Esophagus (tissue), 2 donors: ENCODE results near the gene ACTL6A. TPM values are rescaled to one million over a fixed set of nuclear protein-coding genes. Genes with fewer than 3 reads are reported as not detected.
"Not testable (repeated sequence)": the region's sequence is repeated elsewhere in the genome, so short reads cannot be mapped to it uniquely, and the experiment has no call there.

ENCODE experiments used
- H3K27ac ChIP-seq, 2 donors: one replicate each; pipeline ENCODE4 v1.5.1; 2013; ENCODE audit warnings: low read depth in 2 of 2, mild to moderate bottlenecking in 2 of 2, inconsistent platforms in 1 of 2, low read length in 1 of 2, moderate library complexity in 1 of 2
- H3K27me3 ChIP-seq, 2 donors: one replicate each; pipeline ENCODE4 v1.6.1; 2013; ENCODE audit warnings: low read length in 2 of 2, control low read depth in 1 of 2, mild to moderate bottlenecking in 1 of 2; ENCODE audit not compliant: insufficient read depth in 2 of 2, control insufficient read depth in 1 of 2
- H3K36me3 ChIP-seq, 2 donors: one replicate each; pipeline ENCODE4 v1.6.1; 2013; ENCODE audit warnings: low read length in 1 of 2; ENCODE audit not compliant: control insufficient read depth in 2 of 2, insufficient read depth in 2 of 2
- H3K4me1 ChIP-seq, 2 donors: one replicate each; pipeline ENCODE4 v1.6.1; 2013; ENCODE audit warnings: low read length in 1 of 2; ENCODE audit not compliant: control insufficient read depth in 2 of 2, insufficient read depth in 2 of 2
- H3K4me3 ChIP-seq, 2 donors: one replicate each; pipeline ENCODE4 v1.5.1; 2013; ENCODE audit warnings: low read length in 2 of 2, mild to moderate bottlenecking in 2 of 2, low read depth in 1 of 2, moderate library complexity in 1 of 2
- H3K9me3 ChIP-seq, 2 donors: one replicate each; pipeline ENCODE4 v1.6.1; 2013; ENCODE audit warnings: mild to moderate bottlenecking in 2 of 2, low read depth in 1 of 2, low read length in 1 of 2, moderate library complexity in 1 of 2; ENCODE audit not compliant: control insufficient read depth in 2 of 2, insufficient read depth in 1 of 2
- WGBS, 2 donors: extraction: QIAGEN DNeasy Blood & Tissue Kit; methylation state at CpG; one replicate each; pipeline ENCODE4 v1.1.7; 2013; 5-methylcytosine and 5-hydroxymethylcytosine counted together
- polyA plus RNA-seq, 2 donors: library from polyadenylated mRNA; stranded (reverse); fragments of 200-250 nt; gene quantifications; one replicate each; pipeline ENCODE4 v1.2.3, GENCODE V29; 2013
- donor health status: healthy with polysubstance abuse.
- donor health status: Bipolar disorder and iron deficiency.

Gene ACTL6A
- polyA plus RNA-seq, result 10 to 100 TPM; 36.5 to 71.5 TPM

GRCh38 chr3:179562591-179563270 lies at the start of gene ACTL6A:
TSS of gene ACTL6A (plus strand) at chr3:179562926. CDS start at chr3:179563093, 167 bp downstream.
- H3K36me3 ChIP-seq, result no peaks in the 10 kb centered on the region
- H3K4me1 ChIP-seq, result no peaks in the 10 kb centered on the region
- peaks cover 0 to 3% of the 10 kb centered on the region in 2 donors for H3K9me3 ChIP-seq
- peak within 1 kb of the TSS; percentile 73 to 93 for H3K27ac ChIP-seq
- 0 to 1% methylated on average over 40 to 55 of the region's 55 CpGs for WGBS, 2 donors
- peak within 1 kb of the TSS; percentile 82 to 95 for H3K4me3 ChIP-seq
- H3K27me3 ChIP-seq, result no peaks in the 10 kb centered on the region

DNA sequence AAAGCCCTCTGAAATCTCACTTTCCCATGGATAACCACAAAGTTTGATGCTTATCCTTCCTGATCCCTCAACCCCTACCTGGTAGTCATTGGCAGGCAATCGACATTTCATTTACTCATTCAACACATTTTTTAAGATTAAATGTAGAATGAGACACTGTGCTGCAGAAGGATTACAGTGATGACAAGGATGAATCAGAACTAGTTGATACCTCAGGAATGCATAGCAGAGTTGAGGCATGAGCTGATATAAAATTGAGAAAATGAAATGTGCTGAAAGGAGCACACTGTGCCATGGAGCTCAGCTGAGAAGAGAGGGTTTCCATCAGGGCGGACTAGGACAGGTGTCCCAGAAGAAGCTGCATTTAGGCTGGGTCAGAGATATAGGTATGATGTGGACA lies 48.9 kb upstream of the ACTL6A start:
- 92 to 95% methylated on average over 2 of the region's 2 CpGs for WGBS, 2 donors

GRCh38 chr3:179516461-179517251 lies 46.1 kb upstream of the ACTL6A start:
- not testable (repeated sequence) for H3K4me3 ChIP-seq, H3K4me1 ChIP-seq, H3K27ac ChIP-seq, H3K27me3 ChIP-seq, H3K9me3 ChIP-seq, H3K36me3 ChIP-seq
- WGBS, 2 donors, result 89 to 93% methylated on average over 9 of the region's 9 CpGs

More for the DNA sequence above, 48.9 kb upstream of the ACTL6A start:
- no peaks in the 10 kb centered on the region for H3K4me1 ChIP-seq
- no peak overlapping the region for H3K4me3 ChIP-seq
- no peaks in the 10 kb centered on the region for H3K36me3 ChIP-seq
- H3K27me3 ChIP-seq, result no peaks in the 10 kb centered on the region
- H3K27ac ChIP-seq, result no peak overlapping the region
- H3K9me3 ChIP-seq, result no peaks in the 10 kb centered on the region

DNA sequence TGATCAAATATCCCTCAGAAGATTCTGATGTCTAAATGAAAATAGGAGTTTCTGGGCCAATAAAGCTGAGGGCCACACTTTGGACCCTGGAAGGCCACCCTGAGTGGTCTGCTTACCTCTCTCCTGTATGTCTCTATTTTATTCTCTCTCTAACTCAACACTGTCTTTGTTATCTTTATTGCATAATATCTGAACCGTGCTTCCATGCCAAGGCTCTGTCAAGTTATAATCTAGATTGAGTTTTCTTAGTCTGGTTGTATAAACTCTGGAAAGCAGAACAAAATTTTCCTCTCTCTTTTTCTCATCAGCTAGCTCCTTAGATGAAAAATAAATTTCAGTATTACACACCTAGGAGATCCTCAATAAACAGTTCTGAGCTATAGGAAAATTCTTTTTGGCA lies 36.2 kb upstream of the ACTL6A start:
- WGBS, 2 donors, result 0 to 3% methylated on average over 1 of the region's 1 CpG
- Histone ChIP-seq H3K9me3 (no peaks in the 10 kb centered on the region), H3K4me1 (no peaks in the 10 kb centered on the region), H3K36me3 (no peaks in the 10 kb centered on the region), H3K27ac (peak overlapping the region in 1 of 2 donors; percentile 4), H3K27me3 (no peaks in the 10 kb centered on the region), H3K4me3 (no peak overlapping the region)

DNA sequence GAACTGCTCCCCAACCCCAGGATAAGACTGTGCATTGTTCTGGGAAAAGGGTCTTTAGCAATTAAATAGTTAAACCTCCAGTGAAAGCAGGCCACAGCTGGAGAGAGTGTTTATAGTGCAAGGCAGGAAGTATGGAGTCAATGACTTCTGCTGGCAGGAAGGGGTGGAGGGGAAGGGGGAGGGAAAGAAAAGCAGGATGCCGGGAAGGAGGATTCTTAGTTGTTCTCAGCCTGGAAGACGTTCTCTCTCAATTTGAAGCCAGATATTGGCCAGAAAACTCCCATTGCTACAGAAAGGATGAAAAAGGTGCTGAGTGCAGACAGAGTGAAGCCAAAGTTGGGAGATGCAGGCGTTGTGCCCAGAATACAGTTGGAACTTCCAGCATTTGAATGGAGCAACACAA lies 35.7 kb upstream of the ACTL6A start:
- Histone ChIP-seq H3K9me3 (no peaks in the 10 kb centered on the region), H3K4me1 (no peaks in the 10 kb centered on the region), H3K27me3 (no peaks in the 10 kb centered on the region), H3K36me3 (no peaks in the 10 kb centered on the region), H3K27ac (peak overlapping the region; percentile 16 to 47), H3K4me3 (no peak overlapping the region)
- 7 to 13% methylated on average over 3 of the region's 3 CpGs for WGBS, 2 donors

- no peaks in the 10 kb centered on the region for H3K4me1 ChIP-seq
- no peaks in the 10 kb centered on the region for H3K36me3 ChIP-seq
- 72 to 82% methylated on average over 4 of the region's 4 CpGs for WGBS, 2 donors
- no peak overlapping the region for H3K4me3 ChIP-seq
- no peaks in the 10 kb centered on the region for H3K27me3 ChIP-seq
- no peak overlapping the region for H3K27ac ChIP-seq
- H3K9me3 ChIP-seq, result no peaks in the 10 kb centered on the region
Observed at GRCh38 chr3:179528772-179529171, 34.0 kb upstream of the ACTL6A start.

- Histone ChIP-seq H3K27ac (no peak overlapping the region), H3K9me3 (no peaks in the 10 kb centered on the region), H3K4me3 (no peak overlapping the region), H3K27me3 (no peaks in the 10 kb centered on the region), H3K36me3 (no peaks in the 10 kb centered on the region), H3K4me1 (no peaks in the 10 kb centered on the region)
- WGBS, 2 donors, result 39 to 65% methylated on average over 2 of the region's 2 CpGs
Observed at GRCh38 chr3:179531576-179531975, 31.1 kb upstream of the ACTL6A start.

- Histone ChIP-seq H3K9me3 (no peaks in the 10 kb centered on the region), H3K4me1 (no peaks in the 10 kb centered on the region), H3K36me3 (no peaks in the 10 kb centered on the region), H3K27ac (no peak overlapping the region), H3K27me3 (no peaks in the 10 kb centered on the region), H3K4me3 (no peak overlapping the region)
- 71 to 72% methylated on average over 4 of the region's 4 CpGs for WGBS, 2 donors
Observed at GRCh38 chr3:179533274-179533673, 29.5 kb upstream of the ACTL6A start.

DNA sequence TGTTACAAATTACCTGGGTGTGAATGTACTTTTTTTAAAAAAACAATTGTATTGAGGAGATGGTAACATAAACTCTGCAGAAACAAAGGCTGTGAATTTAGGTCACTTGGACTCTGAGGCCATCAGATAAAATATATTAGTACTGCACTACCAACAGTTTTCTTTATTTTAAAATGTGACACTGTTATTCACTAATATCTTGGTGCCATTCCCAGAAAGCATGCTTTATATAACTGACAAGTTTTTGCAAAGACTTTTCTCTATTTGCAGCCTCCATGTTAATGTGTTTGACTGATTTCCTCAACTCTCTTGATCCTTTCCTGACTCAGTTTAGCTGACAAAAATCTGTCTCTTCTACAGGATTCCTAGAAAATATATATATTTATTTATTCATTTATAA lies 26.5 kb upstream of the ACTL6A start:
- Histone ChIP-seq H3K4me3 (no peak overlapping the region), H3K4me1 (no peaks in the 10 kb centered on the region), H3K36me3 (no peaks in the 10 kb centered on the region), H3K27me3 (no peaks in the 10 kb centered on the region), H3K9me3 (no peaks in the 10 kb centered on the region), H3K27ac (no peak overlapping the region)

GRCh38 chr3:179541094-179541493 lies 21.6 kb upstream of the ACTL6A start:
- Histone ChIP-seq H3K9me3 (no peaks in the 10 kb centered on the region), H3K4me3 (no peak overlapping the region), H3K27ac (no peak overlapping the region), H3K36me3 (no peaks in the 10 kb centered on the region), H3K27me3 (no peaks in the 10 kb centered on the region), H3K4me1 (no peaks in the 10 kb centered on the region)
- WGBS, 2 donors, result 77 to 89% methylated on average over 2 of the region's 2 CpGs
